NCI-H1092 (cell line): ENCODE data around the gene PRMT3.
"Not testable (repeated sequence)": the region's sequence is repeated elsewhere in the genome, so short reads cannot be mapped to it uniquely, and the experiment has no call there.

ENCODE experiments used
- DNase-seq: peaks from one replicate; lab custom pipeline; 2025; lab: John Stamatoyannopoulos, UW

The PRMT3 gene

DNA sequence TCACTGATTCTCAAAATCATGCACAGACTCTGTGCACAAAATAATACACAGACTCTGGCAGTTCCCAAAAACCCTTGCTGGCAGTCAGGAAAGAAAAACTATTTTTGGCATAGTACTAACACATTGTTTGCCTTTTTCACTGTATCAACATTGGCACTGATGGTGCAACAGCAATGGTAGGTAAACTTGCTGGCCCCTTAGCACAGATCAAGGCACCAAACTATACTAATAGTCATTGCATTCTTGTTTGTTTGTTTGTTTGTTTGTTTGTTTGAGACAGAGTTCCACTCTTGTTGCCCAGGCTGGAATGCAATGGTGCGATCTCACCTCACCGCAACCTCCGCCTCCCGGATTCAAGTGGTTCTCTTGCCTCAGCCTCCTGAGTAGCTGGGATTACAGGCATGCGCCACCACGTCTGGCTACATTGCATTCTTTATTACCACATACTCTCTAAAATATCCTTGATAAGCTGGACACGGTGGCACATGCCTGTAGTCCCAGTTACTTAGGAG is 130.9 kb downstream of the PRMT3 start:
- DNase-seq = no peak

DNA sequence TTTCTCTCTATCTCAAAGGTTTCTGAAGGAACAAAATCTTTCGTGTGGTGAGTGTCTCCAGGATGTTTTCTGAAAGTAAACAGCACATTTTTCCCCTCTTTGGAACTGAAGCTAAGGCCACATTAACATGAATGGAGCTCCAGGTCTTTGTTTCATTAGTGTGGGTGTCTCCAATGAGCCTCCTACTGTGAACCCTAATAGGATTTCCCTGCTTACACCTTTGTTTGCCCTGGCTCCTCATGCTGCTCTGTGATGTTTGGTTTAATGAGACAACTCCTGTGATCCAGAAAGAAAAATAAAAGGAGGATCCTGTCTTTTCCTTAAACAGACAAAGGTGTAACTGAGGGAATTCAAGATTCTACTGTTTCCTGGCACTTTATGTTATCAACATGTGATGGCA is 135.0 kb downstream of the PRMT3 start:
- DNase-seq = no peak

DNA sequence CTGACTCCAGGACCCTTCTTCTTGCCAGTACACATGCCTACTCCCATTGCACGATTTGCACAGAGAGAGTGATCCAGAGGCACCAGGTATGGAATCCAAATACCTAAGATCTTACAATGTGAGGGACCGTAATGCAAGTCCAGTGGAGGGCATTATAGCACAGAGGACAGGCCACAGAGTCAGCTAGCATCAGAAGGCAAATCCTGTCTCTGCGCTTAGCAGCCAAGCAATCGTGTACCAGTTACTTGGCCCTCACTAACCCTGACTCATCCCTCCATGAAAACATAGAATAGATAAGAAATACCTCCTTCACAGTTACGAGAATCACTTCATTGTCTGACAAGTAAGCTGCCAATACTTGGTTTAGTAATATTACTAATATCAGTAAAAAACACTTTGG is 142.2 kb downstream of the PRMT3 start:
- DNase-seq = no peak

DNA sequence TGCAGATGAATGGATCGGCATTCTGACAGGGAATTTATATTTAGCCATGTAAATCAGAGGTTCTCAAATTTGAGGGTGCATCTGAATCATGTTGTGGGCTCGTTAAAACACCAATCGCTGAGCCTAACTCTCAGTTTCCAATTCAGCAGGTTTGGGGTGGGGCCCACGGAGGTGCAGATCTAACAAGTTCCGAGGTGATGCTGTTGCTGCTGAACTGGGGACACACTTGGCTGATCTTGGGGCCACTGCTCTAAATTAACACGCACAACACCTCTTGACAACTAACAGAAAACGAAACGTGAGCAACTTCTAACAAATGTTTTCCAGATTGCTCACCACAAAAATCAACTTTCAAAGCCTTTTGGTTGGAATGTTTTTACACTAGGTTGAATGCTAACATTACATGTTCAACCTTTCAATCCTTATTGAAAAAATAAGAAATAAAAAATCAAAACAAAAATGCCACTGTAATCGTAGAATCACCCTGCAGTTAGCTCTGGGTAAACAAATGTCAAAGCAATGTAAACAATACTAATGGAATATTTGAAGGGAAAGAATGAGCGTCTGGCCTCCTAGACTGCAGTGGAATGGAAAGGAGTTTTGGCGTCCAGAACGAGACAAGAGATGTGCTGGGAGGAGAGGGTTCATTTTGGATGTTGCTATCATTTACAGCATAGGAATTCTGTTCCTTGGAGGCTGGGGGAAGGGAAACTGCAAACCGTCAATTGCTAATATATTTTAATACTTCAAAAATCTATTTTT is 143.6 kb downstream of the PRMT3 start:
- DNase-seq = no peak

DNA sequence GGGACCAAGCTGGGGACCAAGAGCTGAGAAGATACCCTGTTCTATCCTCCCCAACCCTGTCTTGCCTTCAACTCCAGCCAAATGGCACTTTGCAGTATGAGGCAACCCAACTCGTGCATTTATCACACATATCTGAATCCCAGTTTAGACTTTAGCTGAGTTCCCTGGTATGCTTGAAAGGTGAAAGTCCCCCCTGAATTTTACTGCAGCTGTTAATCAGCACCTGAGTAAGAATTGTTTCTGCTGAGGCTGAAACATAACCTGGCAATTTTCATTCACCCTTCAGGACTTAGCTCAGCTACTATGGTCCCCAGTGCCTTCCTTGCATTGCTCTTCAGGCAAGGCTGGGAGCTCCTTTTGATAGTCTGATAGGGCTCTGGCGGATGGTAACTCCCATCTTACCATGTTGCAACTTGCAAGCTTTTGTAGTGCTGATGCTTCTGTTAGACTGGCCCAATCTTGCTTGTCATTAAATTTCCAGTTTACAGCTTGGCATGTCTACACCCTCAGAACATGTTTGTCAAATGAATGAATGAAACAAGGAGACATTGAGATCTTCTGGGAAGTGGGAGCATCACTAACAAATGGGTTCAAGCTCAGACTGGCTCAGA is 147.9 kb downstream of the PRMT3 start:
- no peak for DNase-seq

DNA sequence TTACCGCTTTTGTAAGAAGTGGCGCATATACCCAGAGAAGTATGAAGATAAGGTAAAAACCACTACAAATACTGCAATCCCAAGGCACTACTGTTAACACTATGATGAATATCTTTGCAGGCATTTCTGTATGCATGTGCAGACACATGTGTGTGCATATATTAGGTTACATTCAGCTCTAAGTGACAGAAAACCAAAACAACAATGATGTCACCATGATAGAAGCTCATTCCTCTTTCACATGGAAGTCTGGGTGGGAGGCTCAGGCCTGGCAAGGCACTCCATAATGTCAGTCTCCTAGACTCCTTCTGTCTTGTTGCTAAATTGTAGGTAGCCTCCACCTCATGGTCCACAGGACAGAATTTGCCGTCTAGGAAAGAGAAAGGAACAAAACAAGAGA is 148.8 kb downstream of the PRMT3 start:
- DNase-seq = no peak

DNA sequence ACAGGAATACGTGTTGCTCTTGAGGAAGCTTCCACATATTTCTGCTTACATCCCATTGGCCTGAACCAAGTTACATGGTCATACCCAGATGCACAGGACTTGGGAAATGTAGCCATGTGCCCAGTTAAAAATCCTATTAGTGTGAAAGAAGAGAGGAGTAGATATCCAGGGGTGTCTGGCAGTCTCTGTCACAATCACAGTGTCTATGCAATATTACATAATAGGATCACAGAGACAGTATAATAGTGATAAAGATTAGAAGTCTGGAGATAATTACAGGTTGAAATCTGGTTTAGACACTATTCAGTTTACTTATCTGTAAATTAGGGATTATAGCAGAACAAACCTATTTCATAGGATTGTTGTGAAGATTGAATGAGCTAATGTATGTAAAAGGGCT is 149.3 kb downstream of the PRMT3 start:
- DNase-seq = no peak

DNA sequence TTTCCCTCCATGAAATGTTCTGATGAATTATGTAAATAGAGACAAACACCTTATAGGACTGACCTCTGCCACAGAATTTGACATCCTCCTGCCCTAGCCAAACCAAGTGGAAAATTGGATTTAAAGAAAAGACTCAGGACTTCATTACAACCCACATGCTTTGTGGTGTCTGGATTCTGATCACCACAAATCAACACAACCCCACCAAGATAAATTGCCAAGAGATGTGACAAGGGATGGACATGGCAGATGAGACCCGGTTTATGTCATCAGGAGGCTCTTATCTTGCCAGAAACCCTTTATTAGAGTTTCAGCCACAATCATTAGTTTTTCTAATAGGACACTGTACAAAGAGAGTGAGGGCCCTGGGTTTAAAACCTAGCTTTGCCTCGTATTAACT is 154.0 kb downstream of the PRMT3 start:
- DNase-seq = no peak

DNA sequence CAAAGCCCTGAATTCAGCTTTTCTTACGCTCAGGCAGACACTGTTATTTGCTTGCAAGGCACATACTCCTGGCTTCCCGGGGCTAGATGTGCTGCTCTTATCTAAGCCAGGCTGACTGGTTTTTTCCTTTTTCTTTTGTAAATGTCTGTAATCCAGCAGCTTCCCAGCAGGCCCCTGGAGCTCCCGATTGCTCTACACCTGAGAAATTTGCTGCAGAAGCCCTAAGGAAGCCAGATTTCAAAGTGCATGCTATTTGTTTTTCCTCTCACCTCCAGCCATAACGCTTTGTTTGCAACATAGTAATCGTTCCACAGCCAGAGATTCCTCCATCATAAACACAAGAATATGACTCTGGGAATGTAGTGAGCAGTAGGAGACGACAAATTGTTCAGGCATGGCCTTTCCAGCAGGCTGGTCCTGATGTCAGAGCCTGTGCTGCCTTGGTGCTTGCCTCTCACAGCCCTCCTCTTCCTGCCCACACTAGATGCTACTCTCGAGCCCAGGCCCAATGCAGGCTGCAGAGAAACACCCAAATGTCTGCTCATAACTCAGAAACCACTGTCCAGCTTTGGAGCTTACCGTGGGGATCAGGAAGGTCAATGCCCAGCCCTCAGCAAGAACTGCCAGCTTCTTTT is 157.2 kb downstream of the PRMT3 start:
- DNase-seq = no peak

DNA sequence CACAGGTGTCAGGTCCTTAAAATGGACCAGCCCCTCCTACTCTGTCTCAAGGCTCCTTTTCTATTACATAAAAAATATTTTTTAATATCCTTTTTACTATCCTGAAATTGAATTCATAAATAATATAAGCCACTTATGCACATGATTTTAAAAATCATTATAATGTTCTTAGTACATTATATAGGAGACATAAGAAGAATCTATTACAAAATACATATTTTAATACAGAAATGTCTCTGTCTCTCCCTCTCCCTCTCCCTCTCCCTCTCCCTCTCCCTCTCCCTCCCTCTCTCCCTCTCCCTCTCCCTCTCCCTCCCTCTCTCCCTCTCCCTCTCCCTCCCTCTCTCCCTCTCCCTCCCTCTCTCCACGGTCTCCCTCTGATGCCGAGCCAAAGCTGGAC is 159.9 kb downstream of the PRMT3 start:
- no peak for DNase-seq

DNA sequence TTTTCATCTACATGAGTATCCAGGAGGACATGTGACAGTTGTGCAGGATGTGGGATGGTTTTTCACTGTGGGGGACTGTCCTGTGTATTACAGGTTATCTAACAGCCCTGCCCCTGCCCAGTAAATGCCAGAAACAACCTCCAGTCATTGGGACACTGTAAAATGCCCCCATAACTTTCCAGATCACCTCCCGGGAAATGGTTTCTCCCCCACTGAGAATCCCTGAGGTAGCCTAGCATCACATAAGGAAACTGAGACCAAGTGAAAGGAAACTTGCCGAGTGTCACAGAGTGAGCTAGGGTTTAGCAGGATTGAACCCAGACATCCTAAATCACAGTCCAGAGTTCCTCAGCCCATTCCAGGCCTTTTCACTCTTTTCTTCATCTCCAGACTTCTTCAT is 163.6 kb downstream of the PRMT3 start:
- DNase-seq = no peak

DNA sequence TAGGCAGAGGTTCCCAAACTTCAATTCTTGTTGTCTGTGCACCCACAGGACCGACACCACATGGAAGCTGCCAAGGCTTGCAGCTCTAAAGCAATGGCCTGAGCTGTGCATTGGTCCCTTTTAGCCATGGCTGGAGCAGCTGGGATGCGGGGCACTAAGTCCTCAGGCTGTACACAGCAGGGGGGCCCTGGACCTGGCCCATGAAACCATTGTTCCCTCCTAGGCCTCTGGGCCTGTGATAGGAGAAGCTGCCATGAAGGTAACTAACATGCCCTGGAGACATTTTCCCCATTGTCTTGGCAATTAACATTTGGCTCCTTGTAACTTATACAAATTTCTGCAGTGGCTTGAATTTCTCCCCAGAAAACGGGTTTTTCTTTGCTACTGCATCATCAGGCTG is 168.3 kb downstream of the PRMT3 start:
- DNase-seq = no peak

DNA sequence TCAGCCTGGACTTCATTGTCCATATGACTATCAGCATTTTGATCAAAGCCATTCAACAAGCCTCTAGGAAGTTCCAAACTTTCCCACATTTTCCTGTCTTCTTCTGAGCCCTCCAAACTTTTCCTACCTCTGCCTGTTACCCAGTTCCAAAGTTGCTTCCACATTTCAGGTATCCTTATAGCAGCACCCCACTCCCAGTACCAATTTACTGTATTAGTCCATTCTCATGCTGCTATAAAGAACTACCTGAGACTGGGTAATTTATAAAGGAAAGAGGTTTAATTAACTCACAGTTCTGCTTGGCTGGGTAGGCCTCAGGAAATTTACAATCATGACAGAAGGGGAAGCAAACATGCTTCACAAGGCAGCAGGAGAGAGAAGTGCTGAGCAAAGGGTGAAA is 168.9 kb downstream of the PRMT3 start:
- not testable (repeated sequence) for DNase-seq

DNA sequence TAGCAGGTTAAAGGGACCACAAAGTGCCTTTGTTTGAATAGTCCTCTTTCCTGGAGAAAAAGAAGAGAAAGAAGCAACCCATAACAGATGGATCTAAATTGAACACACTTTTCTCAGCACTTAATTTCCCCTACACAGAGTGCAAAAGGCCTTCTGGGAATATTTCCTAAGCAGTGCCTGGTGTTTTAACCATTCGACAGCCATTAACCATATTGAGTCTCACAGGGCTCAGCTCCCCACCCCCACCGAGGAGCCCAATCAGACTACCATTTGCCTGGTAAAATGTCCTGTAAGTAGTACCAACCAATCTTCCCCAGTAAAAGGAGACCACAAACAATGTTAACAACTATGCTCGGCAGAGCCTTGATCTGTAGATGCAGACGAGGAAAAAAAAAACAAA is 171.2 kb downstream of the PRMT3 start:
- no peak for DNase-seq
